ENCODE data around the gene TAPBP. TPM values are rescaled to one million over a fixed set of nuclear protein-coding genes. Genes with fewer than 3 reads are reported as not detected.

TAPBP gene
- total and polyA plus RNA-seq, 9 of the 15 experiments (the other 6 are each of a cell fraction or from before 2014, with no cell fraction given) = 5.6 to 74.0 (median 22.3) TPM

DNA sequence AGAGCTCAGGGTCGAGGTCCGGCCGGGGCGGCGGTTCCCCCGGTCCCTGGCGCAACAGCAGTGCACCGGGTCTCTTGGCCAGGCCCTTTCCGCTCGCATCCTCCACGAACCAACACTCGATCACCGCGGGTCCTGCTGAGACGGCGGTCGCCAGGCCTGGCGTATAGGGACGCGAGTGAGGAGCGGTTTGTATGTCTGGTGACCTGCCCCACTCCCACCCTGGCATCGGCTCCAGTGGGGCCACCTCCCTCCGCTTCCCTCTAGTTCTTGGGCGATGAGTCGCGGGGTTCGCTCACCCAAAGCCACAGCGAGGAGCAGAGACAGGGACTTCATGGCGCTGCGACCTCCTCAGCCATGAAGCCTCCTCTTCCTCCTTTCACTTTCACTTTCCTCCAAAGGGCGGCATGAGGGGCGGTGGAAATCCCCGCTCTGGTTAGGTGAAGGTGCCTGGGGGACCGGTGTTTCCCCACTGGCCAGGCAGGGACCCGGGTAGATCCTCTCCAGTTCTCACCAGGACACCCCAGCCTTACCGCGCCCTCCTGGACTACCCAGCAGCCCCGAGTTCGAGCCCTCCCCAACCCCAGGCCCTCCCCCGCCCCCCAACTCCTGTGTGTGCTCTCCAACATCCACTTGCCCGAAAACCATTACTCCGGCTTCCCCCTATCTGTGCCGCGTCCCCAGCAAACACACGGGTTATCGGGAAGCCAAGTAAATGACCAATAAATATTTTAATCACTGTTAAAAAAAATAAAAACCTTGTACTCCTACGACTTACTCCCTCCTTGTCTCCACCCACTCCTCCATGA, at the start of gene TAPBP (continued):
- TF ChIP-seq, protein P1, sequence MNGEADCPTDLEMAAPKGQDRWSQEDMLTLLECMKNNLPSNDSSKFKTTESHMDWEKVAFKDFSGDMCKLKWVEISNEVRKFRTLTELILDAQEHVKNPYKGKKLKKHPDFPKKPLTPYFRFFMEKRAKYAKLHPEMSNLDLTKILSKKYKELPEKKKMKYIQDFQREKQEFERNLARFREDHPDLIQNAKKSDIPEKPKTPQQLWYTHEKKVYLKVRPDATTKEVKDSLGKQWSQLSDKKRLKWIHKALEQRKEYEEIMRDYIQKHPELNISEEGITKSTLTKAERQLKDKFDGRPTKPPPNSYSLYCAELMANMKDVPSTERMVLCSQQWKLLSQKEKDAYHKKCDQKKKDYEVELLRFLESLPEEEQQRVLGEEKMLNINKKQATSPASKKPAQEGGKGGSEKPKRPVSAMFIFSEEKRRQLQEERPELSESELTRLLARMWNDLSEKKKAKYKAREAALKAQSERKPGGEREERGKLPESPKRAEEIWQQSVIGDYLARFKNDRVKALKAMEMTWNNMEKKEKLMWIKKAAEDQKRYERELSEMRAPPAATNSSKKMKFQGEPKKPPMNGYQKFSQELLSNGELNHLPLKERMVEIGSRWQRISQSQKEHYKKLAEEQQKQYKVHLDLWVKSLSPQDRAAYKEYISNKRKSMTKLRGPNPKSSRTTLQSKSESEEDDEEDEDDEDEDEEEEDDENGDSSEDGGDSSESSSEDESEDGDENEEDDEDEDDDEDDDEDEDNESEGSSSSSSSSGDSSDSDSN (IDR thresholded peaks at IDR 0.05; ENCODE audit: borderline replicate concordance in 1 of 2, low read depth in 2 of 2, low read length in 2 of 2) = peak in 1 of 2 experiments; percentile 67; a peak in 2 of 4 replicates
- TF ChIP-seq CREBBP (IDR thresholded peaks at IDR 0.05; ENCODE audit: low read depth, low read length) (no peak), CEBPB (tag; IDR thresholded peaks at IDR 0.05) (no peak), NUFIP1 (IDR thresholded peaks at IDR 0.05; ENCODE audit: partially characterized antibody) (no peak), FOXJ3 (CRISPR knock-in tag; IDR thresholded peaks at IDR 0.05) (no peak), E2F5 (CRISPR knock-in tag; IDR thresholded peaks at IDR 0.05) (no peak), ZNF780A (CRISPR knock-in tag; IDR thresholded peaks at IDR 0.05) (no peak), MTA2 (IDR thresholded peaks at IDR 0.05; ENCODE audit: low read depth) (no peak), RERE (CRISPR knock-in tag; IDR thresholded peaks at IDR 0.05; ENCODE audit: borderline replicate concordance) (no peak), BRF1 (IDR thresholded peaks at IDR 0.05; ENCODE audit: borderline replicate concordance, extremely low read depth, insufficient read length) (no peak), USF2 (CRISPR knock-in tag; IDR thresholded peaks at IDR 0.05) (no peak), XRCC4 (IDR thresholded peaks at IDR 0.05; ENCODE audit: extremely low read depth, insufficient read depth, insufficient read length) (no peak), NR2F6 (CRISPR knock-in tag; IDR thresholded peaks at IDR 0.05) (no peak), GTF2E2 (tag; IDR thresholded peaks at IDR 0.05) (no peak; the same call in 1 of the 2 replicates), DEAF1 (CRISPR knock-in tag; IDR thresholded peaks at IDR 0.05) (no peak)

All from K562 (cell line).